22Rv1 (cell line): ENCODE measurements around the gene IFITM5.

Experiments
- ZFX ChIP-seq: fragments of 450-650 bp; IDR thresholded peaks from 2 replicates; pipeline ENCODE4 v1.6.1; 2017; ENCODE audit warnings: antibody characterized with exemption, borderline replicate concordance
- TF ChIP-seq, protein P1 (sequence below): fragments of 450-650 bp; IDR thresholded peaks from 2 replicates; pipeline ENCODE4 v1.5.1; 2017; ENCODE audit warnings: mild to moderate bottlenecking

DNA sequence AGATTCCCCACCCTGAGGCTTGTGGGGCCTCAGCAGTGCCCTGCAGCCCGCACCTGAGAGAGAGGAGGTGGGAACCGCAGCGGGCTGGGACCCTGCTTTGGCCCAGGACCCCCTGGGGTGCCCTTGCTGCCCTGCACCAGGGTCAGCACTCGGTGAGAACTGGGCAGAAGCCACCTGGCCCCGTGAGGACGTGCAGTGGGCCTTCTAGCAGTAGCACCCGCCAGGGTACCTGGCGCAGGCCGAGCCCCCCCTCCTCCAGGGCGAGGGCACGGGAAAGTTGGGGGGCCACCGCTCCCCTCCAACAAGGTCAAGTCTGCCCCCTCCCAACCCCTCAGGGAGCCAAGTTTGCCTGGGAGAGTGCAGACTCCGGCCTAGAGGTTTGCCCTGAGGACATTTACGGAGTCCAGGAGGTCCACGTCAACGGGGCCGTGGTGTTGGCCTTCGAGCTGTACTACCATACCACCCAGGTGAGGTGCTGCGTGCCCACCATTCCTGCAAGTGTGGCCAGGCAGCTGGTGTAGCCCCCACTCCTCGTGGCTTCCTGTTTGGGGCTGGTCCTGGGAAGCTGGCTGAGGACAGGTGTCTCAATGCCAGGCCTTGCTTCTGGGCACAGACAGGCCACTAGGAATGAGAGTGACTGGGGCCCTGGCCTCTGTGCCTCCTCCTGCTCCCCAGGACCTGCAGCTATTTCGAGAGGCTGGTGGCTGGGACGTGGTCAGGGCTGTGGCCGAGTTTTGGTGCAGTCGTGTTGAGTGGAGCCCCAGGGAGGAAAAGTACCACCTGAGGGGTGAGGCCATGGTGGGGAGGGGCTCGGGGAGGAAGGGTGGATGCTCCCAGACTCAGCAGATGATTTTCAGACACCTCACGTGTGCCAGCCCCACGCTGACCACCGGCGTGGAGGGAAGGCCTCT is 6.9 kb downstream of the IFITM5 start:
- TF ChIP-seq, protein P1, sequence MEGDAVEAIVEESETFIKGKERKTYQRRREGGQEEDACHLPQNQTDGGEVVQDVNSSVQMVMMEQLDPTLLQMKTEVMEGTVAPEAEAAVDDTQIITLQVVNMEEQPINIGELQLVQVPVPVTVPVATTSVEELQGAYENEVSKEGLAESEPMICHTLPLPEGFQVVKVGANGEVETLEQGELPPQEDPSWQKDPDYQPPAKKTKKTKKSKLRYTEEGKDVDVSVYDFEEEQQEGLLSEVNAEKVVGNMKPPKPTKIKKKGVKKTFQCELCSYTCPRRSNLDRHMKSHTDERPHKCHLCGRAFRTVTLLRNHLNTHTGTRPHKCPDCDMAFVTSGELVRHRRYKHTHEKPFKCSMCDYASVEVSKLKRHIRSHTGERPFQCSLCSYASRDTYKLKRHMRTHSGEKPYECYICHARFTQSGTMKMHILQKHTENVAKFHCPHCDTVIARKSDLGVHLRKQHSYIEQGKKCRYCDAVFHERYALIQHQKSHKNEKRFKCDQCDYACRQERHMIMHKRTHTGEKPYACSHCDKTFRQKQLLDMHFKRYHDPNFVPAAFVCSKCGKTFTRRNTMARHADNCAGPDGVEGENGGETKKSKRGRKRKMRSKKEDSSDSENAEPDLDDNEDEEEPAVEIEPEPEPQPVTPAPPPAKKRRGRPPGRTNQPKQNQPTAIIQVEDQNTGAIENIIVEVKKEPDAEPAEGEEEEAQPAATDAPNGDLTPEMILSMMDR = no peak
- no peak for TF ChIP-seq ZFX
